DOHH2 (cell line): ENCODE data around the gene TMEM106C.

Experiments
- H3F3A ChIP-seq: fragments of 200-600 bp; sonication (generic), shearing (Covaris generic); 2 replicates; pipeline ENCODE4 v1.6.0; 2016; ENCODE audit warnings: antibody characterized with exemption, mild to moderate bottlenecking; ENCODE audit not compliant: control insufficient read depth, insufficient read depth
- H3K27ac ChIP-seq: fragments of 200-600 bp; sonication (generic); 2 replicates; pipeline ENCODE4 v1.5.1; 2014; ENCODE audit warnings: low read depth, mild to moderate bottlenecking, low read length, moderate library complexity
- H3K27me3 ChIP-seq: fragments of 200-600 bp; sonication (generic); 2 replicates; pipeline ENCODE4 v1.6.1; 2014; ENCODE audit warnings: mild to moderate bottlenecking, low read length, mixed read lengths; ENCODE audit not compliant: control insufficient read depth
- H3K36me3 ChIP-seq: fragments of 200-600 bp; sonication (generic); 2 replicates; pipeline ENCODE4 v1.6.1; 2014; ENCODE audit warnings: mild to moderate bottlenecking, low read length, moderate library complexity, mixed read lengths; ENCODE audit not compliant: control insufficient read depth
- H3K4me1 ChIP-seq: fragments of 200-600 bp; sonication (generic); 2 replicates; pipeline ENCODE4 v1.6.1; 2014; ENCODE audit warnings: mild to moderate bottlenecking, low read length, mixed read lengths; ENCODE audit not compliant: control insufficient read depth
- H3K4me2 ChIP-seq: fragments of 200-600 bp; sonication (generic); 2 replicates; pipeline ENCODE4 v1.6.0; 2014; ENCODE audit warnings: mild to moderate bottlenecking, low read length, moderate library complexity
- H3K4me3 ChIP-seq: fragments of 200-600 bp; sonication (generic); 2 replicates; pipeline ENCODE4 v1.5.1; 2014; ENCODE audit warnings: mild to moderate bottlenecking, low read length, mixed read lengths
- H3K79me2 ChIP-seq: fragments of 200-600 bp; sonication (generic); 2 replicates; pipeline ENCODE4 v1.6.1; 2014; ENCODE audit warnings: mild to moderate bottlenecking, low read length, mixed read lengths; ENCODE audit not compliant: control insufficient read depth
- H3K9me2 ChIP-seq: fragments of 200-600 bp; sonication (generic); replicated peaks from 2 replicates; pipeline ENCODE4 v1.6.1; 2014; ENCODE audit warnings: mild to moderate bottlenecking, low read length, mixed read lengths; ENCODE audit not compliant: control insufficient read depth
- H3K9me3 ChIP-seq: fragments of 200-600 bp; sonication (generic); 2 replicates; pipeline ENCODE4 v1.6.1; 2014; ENCODE audit warnings: antibody characterized with exemption, low read length, mixed read lengths; ENCODE audit not compliant: control insufficient read depth, insufficient read depth
- H4K20me1 ChIP-seq: fragments of 200-600 bp; sonication (generic); 2 replicates; pipeline ENCODE4 v1.6.0; 2014; ENCODE audit warnings: low read depth, mild to moderate bottlenecking, antibody characterized with exemption, low read length, moderate library complexity; ENCODE audit not compliant: control insufficient read depth, insufficient read depth
- EZH2phosphoT487 ChIP-seq: fragments of 200-600 bp; sonication (generic); IDR thresholded peaks from 2 replicates; pipeline ENCODE4 v1.6.1; 2017; ENCODE audit warnings: borderline replicate concordance, mild to moderate bottlenecking, antibody characterized with exemption, low read length, moderate library complexity, mixed read lengths
- TF ChIP-seq, protein P1 (sequence below): fragments of 200-600 bp; sonication (generic); IDR thresholded peaks from one replicate; pipeline ENCODE4 v1.5.1; 2014; ENCODE audit warnings: antibody characterized with exemption, mild to moderate bottlenecking, low read depth, low read length; ENCODE audit not compliant: poor library complexity, severe bottlenecking

Gene TMEM106C

DNA sequence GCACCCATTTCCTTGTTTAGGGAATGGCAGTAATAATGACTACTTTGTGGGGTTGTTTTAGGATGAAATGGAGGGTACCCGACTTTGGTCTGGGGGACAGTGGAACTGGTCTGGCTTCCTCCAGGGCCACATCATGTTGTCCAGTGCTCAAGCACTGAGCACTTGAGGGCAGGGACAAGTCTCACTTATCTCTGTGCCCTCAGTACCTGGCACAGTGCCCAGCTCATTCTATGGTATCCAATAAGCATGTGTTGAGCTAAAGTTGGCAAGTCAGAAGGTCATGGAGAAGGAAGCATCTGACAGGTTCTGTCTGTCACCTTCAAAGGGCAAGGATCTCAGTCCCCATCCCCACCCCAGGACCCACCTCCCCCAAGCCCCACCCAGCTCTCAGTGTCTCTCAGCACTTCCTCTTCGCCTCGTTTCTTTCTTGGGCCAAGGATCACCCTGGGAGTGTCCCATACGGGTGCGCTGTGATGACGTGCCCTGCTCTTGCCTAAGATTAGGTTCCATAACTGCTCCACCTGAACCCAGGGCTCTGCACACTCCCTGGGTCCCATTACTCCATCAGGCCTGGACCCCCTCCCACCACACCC, 24.3 kb upstream of the TMEM106C start:
- Histone ChIP-seq H3K79me2 (no peaks in the 10 kb centered on the region), H3K4me2 (no peak overlapping the region), H4K20me1 (no peaks in the 10 kb centered on the region), H3K4me1 (peaks cover 4% of the 10 kb centered on the region; the same call in 1 of the 2 replicates), H3K9me3 (no peaks in the 10 kb centered on the region), H3K9me2 (no peaks in the 10 kb centered on the region), H3K27me3 (peaks cover 2% of the 10 kb centered on the region; the same call in 1 of the 2 replicates), H3K4me3 (no peak overlapping the region), H3K27ac (no peak overlapping the region), H3F3A (0 out of 2 replicates have a peak, but pooled peaks cover 2% of the 10 kb centered on the region), H3K36me3 (no peaks in the 10 kb centered on the region)
- TF ChIP-seq EZH2phosphoT487: no peak
- TF ChIP-seq, protein P1, sequence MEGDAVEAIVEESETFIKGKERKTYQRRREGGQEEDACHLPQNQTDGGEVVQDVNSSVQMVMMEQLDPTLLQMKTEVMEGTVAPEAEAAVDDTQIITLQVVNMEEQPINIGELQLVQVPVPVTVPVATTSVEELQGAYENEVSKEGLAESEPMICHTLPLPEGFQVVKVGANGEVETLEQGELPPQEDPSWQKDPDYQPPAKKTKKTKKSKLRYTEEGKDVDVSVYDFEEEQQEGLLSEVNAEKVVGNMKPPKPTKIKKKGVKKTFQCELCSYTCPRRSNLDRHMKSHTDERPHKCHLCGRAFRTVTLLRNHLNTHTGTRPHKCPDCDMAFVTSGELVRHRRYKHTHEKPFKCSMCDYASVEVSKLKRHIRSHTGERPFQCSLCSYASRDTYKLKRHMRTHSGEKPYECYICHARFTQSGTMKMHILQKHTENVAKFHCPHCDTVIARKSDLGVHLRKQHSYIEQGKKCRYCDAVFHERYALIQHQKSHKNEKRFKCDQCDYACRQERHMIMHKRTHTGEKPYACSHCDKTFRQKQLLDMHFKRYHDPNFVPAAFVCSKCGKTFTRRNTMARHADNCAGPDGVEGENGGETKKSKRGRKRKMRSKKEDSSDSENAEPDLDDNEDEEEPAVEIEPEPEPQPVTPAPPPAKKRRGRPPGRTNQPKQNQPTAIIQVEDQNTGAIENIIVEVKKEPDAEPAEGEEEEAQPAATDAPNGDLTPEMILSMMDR: no peak

GRCh38 chr12:47940773-47941474, 22.5 kb upstream of the TMEM106C start:
- Histone ChIP-seq H3K27ac (no peak overlapping the region), H3K36me3 (no peaks in the 10 kb centered on the region), H3F3A (0 out of 2 replicates have a peak, but pooled peaks cover 2% of the 10 kb centered on the region), H3K9me3 (no peaks in the 10 kb centered on the region), H3K9me2 (no peaks in the 10 kb centered on the region), H3K4me1 (peaks cover 4% of the 10 kb centered on the region; the same call in 1 of the 2 replicates), H3K27me3 (peaks cover 2% of the 10 kb centered on the region; the same call in 1 of the 2 replicates), H4K20me1 (no peaks in the 10 kb centered on the region), H3K4me2 (no peak overlapping the region), H3K79me2 (no peaks in the 10 kb centered on the region), H3K4me3 (no peak overlapping the region)
- no peak for TF ChIP-seq EZH2phosphoT487
- TF ChIP-seq, protein P1: no peak

- Histone ChIP-seq H3K27ac (no peak overlapping the region), H3K4me3 (no peak overlapping the region), H3K4me1 (peaks cover 4% of the 10 kb centered on the region; the same call in 1 of the 2 replicates), H3K9me3 (no peaks in the 10 kb centered on the region), H3K36me3 (no peaks in the 10 kb centered on the region), H4K20me1 (no peaks in the 10 kb centered on the region), H3K79me2 (no peaks in the 10 kb centered on the region), H3F3A (no peaks in the 10 kb centered on the region), H3K4me2 (no peak overlapping the region), H3K9me2 (no peaks in the 10 kb centered on the region), H3K27me3 (peaks cover 2% of the 10 kb centered on the region; the same call in 1 of the 2 replicates)
- TF ChIP-seq, protein P1: no peak
- TF ChIP-seq EZH2phosphoT487: no peak
Observed at GRCh38 chr12:47941475-47941780, 22.0 kb upstream of the TMEM106C start.
